Esophagus muscularis mucosa (tissue), 4 donors: ENCODE data around the gene FPGT. TPM values are rescaled to one million over a fixed set of nuclear protein-coding genes. Genes with fewer than 3 reads are reported as not detected.
"Not testable (repeated sequence)": the region's sequence is repeated elsewhere in the genome, so short reads cannot be mapped to it uniquely, and the experiment has no call there.

Experiments used
- DNase-seq: peaks from one replicate; pipeline ENCODE4 v3.0.0-alpha.2; 2017; ENCODE audit errors: extremely low spot score
- H3K27ac ChIP-seq, 4 donors: fragments of 200-600 bp; sonication (generic); replicated peaks in 1 of 4; 1 replicate in 3 of 4; 2 replicates in 1 of 4; pipeline ENCODE4 v1.5.1; 2016 to 2019; ENCODE audit warnings: mild to moderate bottlenecking in 1 of 4
- H3K27me3 ChIP-seq, 4 donors: fragments of 200-600 bp; sonication (generic); one replicate each; pipeline versions ENCODE4 v1.5.1 to v1.6.0; 2016 to 2019
- H3K36me3 ChIP-seq, 4 donors: fragments of 200-600 bp; sonication (generic); one replicate each; pipeline ENCODE4 v1.5.1; 2016 to 2019
- H3K4me1 ChIP-seq, 4 donors: fragments of 200-600 bp; sonication (generic); one replicate each; pipeline ENCODE4 v1.5.1; 2016 to 2019
- H3K4me3 ChIP-seq, 4 donors: fragments of 200-600 bp; sonication (generic); 1 replicate in 2 of 4; 2 replicates in 2 of 4; pipeline ENCODE4 v1.5.1; 2016 to 2019; ENCODE audit warnings: mild to moderate bottlenecking in 4 of 4, moderate library complexity in 1 of 4
- H3K9me3 ChIP-seq, 4 donors: fragments of 200-600 bp; sonication (generic); 1 replicate in 3 of 4; 2 replicates in 1 of 4; pipeline ENCODE4 v1.5.1; 2016 to 2019
- CTCF ChIP-seq, 3 experiments: fragments of 200-600 bp in 2 of 3; fragments of 450-650 bp in 1 of 3; sonication (generic) in 2 of 3; IDR thresholded peaks; one replicate each; pipeline ENCODE4 v1.5.1; 2017 to 2019; ENCODE audit warnings: antibody characterized with exemption in 3 of 3, mild to moderate bottlenecking in 2 of 3, moderate library complexity in 1 of 3
- EP300 ChIP-seq: sonication (generic); formaldehyde crosslinking; IDR thresholded peaks from one replicate; pipeline ENCODE4 v1.6.1; 2017; ENCODE audit warnings: antibody characterized with exemption
- POLR2A ChIP-seq: fragments of 450-650 bp; IDR thresholded peaks from one replicate; pipeline ENCODE4 v1.6.1; 2017; ENCODE audit warnings: antibody characterized with exemption, moderate library complexity, mild to moderate bottlenecking, low read depth
- POLR2AphosphoS5 ChIP-seq, 2 donors: sonication (generic); formaldehyde crosslinking; IDR thresholded peaks; one replicate each; pipeline ENCODE4 v1.6.1; 2017; ENCODE audit warnings: antibody characterized with exemption in 2 of 2
- WGBS: methylation state at CpG from one replicate; pipeline ENCODE4 v1.1.5; 2018; 5-methylcytosine and 5-hydroxymethylcytosine counted together
- intact Hi-C: fragments of 100-400 bp; cut with DNase I; formaldehyde crosslinking; loops from one replicate; pipeline ENCODE4 v1.15.1; 2023
- total RNA-seq, 4 donors: library from RNA; depleted of rRNA; stranded (reverse); fragments of >200 nt; gene quantifications; one replicate each; pipeline versions ENCODE4 v1.1.0 to v1.2.1, GENCODE V29; 2016

Gene FPGT
- total RNA-seq, 4 donors from 2014 or later = 6.9 to 13.7 (median 8.1) TPM

- 79% methylated on average over 10 of the region's 22 CpGs for WGBS
- Histone ChIP-seq H3K36me3 (peaks cover 4 to 22% (median 7%) of the 10 kb centered on the region in 4 donors), H3K9me3 (no peaks in the 10 kb centered on the region), H3K4me1 (no peaks in the 10 kb centered on the region), H3K27me3 (no peaks in the 10 kb centered on the region), H3K4me3 (no peak overlapping the region), H3K27ac (no peak overlapping the region)
- intact Hi-C loops = no loop called here
- TF ChIP-seq POLR2A = no peak
- no peak for TF ChIP-seq CTCF (IDR thresholded peaks at IDR 0.05)
- TF ChIP-seq EP300 = no peak
- TF ChIP-seq POLR2AphosphoS5 (IDR thresholded peaks at IDR 0.05) = no peak
- no peak for DNase-seq
Measured at GRCh38 chr1:74247881-74248528, 50.0 kb downstream of the FPGT start.

- H3K27ac ChIP-seq, DNase-seq, H3K27me3 ChIP-seq, H3K4me3 ChIP-seq, H3K9me3 ChIP-seq, intact Hi-C loops, H3K4me1 ChIP-seq: not testable (repeated sequence)
- WGBS = 75% methylated on average over 4 of the region's 32 CpGs
- H3K36me3 ChIP-seq = peaks cover 4 to 29% (median 7%) of the 10 kb centered on the region in 4 donors
Measured at GRCh38 chr1:74253243-74253824, 55.3 kb downstream of the FPGT start.

Other genes starting within 250 kb of the FPGT start
- gene LRRIQ3, start 66 bp upstream of the FPGT start, total RNA-seq = under 1 TPM in 2 of 4 donors, not detected in 2; 0.17 to 0.33 TPM
- 1 to 10 TPM in 3 of 4 donors, under 1 TPM in 1; 0.63 to 4.5 (median 3.6) TPM for gene TNNI3K, start 37.1 kb downstream of the FPGT start, total RNA-seq